Lower lobe of right lung (tissue), 2 donors: Measurements from ENCODE around the gene GSTT2. TPM values are rescaled to one million over a fixed set of nuclear protein-coding genes. Genes with fewer than 3 reads are reported as not detected.
"Not testable (repeated sequence)": the region's sequence is repeated elsewhere in the genome, so short reads cannot be mapped to it uniquely, and the experiment has no call there.

ENCODE experiments used
- ATAC-seq, 2 donors: fragments of 200-7000 bp; cut with Tn5 transposase; one replicate each; pipeline ENCODE4 v1.9.1; 2020 to 2022; ENCODE audit warnings: mild to moderate bottlenecking in 2 of 2, moderate library complexity in 2 of 2
- DNase-seq: peaks from one replicate; pipeline ENCODE4 v3.0.0-alpha.2; 2020
- H3K27ac ChIP-seq: fragments of 200-600 bp; one replicate; pipeline ENCODE4 v1.8.0; 2022
- H3K27me3 ChIP-seq: fragments of 200-600 bp; one replicate; pipeline ENCODE4 v1.8.0; 2022; ENCODE audit warnings: low read depth
- H3K36me3 ChIP-seq: fragments of 200-600 bp; one replicate; pipeline ENCODE4 v1.8.0; 2022; ENCODE audit warnings: mild to moderate bottlenecking
- H3K4me1 ChIP-seq: fragments of 200-600 bp; one replicate; pipeline ENCODE4 v1.8.0; 2022
- H3K4me3 ChIP-seq: fragments of 200-600 bp; one replicate; pipeline ENCODE4 v1.8.0; 2022; ENCODE audit warnings: mild to moderate bottlenecking
- H3K9me3 ChIP-seq: fragments of 200-600 bp; one replicate; pipeline ENCODE4 v1.8.0; 2022
- CTCF ChIP-seq: fragments of 200-600 bp; IDR thresholded peaks from one replicate; pipeline ENCODE4 v1.8.0; 2022; ENCODE audit warnings: antibody characterized with exemption, mild to moderate bottlenecking
- intact Hi-C: fragments of 100-400 bp; cut with DNase I; formaldehyde crosslinking; loops from one replicate; pipeline ENCODE4 v1.11.0; 2022
- total RNA-seq: library from RNA; stranded (reverse); fragmentation: NEBNext Ultra II Directional; extraction: Animal tissue kit (Norgen Biotek cat#: 25700); gene quantifications from one replicate; pipeline ENCODE4 v1.2.1, GENCODE V29; 2021
- donor health status: DM: no; HTN: yes; CAD: no; lungs with severe emphysema.

The GSTT2 gene
- total RNA-seq, 1 donor from 2014 or later = 3.0 TPM

- H3K27me3 ChIP-seq, H3K4me3 ChIP-seq, ATAC-seq, H3K36me3 ChIP-seq, intact Hi-C loops, H3K4me1 ChIP-seq, H3K9me3 ChIP-seq, H3K27ac ChIP-seq, DNase-seq: not testable (repeated sequence)
These were observed 13.7 kb downstream of the GSTT2 start for GRCh38 chr22:23993581-23994177.

DNA sequence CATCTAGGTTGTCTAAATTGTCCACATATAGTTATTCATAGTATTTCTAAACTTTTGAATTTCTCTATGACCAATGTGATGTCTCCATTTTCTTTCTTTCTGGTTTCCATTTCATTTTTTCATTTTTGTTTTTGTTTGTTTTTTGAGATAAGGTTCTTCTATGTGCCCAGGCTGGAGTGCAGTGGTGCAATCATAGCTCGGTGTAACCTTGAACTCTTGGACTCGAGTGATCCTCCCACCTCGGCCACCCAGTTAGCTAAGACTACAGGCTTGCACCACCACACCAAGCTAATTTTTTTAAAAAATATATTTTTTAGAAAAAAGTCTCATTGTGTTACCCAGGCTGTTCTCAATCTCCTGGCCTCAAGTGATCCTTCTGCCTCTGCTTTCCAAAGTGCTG, 17.2 kb downstream of the GSTT2 start:
- DNase-seq (no peak), ATAC-seq (no peak)
- intact Hi-C loops = no loop called here
- no peaks in the 10 kb centered on the region for H3K4me1 ChIP-seq
- H3K9me3 ChIP-seq = no peaks in the 10 kb centered on the region
- H3K27me3 ChIP-seq = no peaks in the 10 kb centered on the region
- H3K36me3 ChIP-seq = no peaks in the 10 kb centered on the region
- no peak overlapping the region for H3K4me3 ChIP-seq
- no peak overlapping the region for H3K27ac ChIP-seq
- no peak for TF ChIP-seq CTCF

DNA sequence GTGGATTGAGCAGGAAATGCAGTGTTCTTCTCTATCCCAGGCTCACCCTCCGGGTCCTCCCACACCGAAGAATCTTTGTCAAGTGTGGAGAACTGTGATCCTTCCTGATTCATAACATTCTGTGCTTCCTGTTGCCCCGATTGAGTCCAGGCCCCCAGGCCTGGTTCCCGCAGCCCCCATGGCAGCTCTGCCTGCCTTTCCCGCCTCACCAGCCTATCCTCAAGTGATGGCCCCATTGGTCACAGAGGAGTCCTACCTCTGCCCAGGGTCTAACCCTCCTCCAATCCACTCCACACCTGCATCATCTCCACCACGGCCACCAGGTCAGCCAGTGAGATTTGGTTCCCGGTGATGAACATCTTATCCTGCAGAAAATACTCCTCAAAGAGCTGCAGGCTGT, 19.8 kb downstream of the GSTT2 start:
- H3K4me3 ChIP-seq, intact Hi-C loops, H3K27ac ChIP-seq, H3K9me3 ChIP-seq, H3K4me1 ChIP-seq, H3K27me3 ChIP-seq, ATAC-seq, DNase-seq, H3K36me3 ChIP-seq: not testable (repeated sequence)

DNA sequence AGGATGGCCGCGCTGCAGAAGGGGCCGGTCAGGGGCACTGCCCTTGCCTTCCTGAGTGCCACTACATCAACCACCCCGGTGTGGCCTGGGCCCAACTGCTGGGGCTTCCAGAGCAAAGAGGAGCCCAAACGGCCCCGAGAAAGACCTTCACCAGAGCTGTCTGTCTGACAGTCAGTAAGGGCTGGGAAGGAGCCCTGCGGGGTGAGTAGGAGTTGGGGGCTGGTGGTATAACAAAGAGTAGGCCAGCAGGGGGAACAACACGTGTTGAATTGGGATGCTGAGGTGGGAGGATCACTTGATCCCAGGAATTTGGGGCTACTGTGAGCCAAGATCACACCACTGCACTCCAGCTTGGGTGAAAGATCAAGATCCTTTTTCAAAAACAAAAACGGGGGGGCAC, 21.4 kb downstream of the GSTT2 start:
- TF ChIP-seq CTCF = no peak
- H3K27ac ChIP-seq = no peak overlapping the region
- no peaks in the 10 kb centered on the region for H3K36me3 ChIP-seq
- H3K9me3 ChIP-seq = no peaks in the 10 kb centered on the region
- H3K4me1 ChIP-seq = no peaks in the 10 kb centered on the region
- ATAC-seq = no peak
- intact Hi-C loops = no loop called here
- H3K4me3 ChIP-seq = no peak overlapping the region
- no peaks in the 10 kb centered on the region for H3K27me3 ChIP-seq
- DNase-seq = no peak

- Histone ChIP-seq H3K27me3 (no peaks in the 10 kb centered on the region), H3K27ac (no peak overlapping the region), H3K4me3 (no peak overlapping the region), H3K9me3 (no peaks in the 10 kb centered on the region), H3K4me1 (no peaks in the 10 kb centered on the region), H3K36me3 (no peaks in the 10 kb centered on the region)
- no peak for TF ChIP-seq CTCF
- intact Hi-C loops = no loop called here
- ATAC-seq = no peak
- no peak for DNase-seq
These were observed 22.3 kb downstream of the GSTT2 start for GRCh38 chr22:24002272-24002671.

DNA sequence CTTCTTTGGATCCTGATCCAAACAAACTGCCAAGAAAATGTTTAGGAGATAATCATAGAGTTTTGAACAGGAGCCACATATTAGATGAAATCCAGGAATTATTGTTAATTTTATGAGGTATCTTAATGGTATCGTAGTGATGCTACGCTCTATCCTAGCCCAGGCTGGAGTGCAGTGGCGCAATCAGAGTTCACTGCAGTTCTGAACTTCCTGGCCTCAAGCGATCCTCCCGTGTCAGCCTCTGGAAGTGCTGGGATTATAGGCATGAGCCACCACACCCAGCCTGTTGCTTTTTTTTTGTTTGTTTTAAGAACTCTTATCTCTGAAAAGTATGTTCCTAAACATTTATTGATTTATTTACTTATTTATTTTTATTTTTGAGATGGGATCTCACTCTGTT, 22.9 kb downstream of the GSTT2 start:
- Histone ChIP-seq H3K27ac (no peak overlapping the region), H3K36me3 (no peaks in the 10 kb centered on the region), H3K9me3 (no peaks in the 10 kb centered on the region), H3K4me1 (no peaks in the 10 kb centered on the region), H3K4me3 (no peak overlapping the region), H3K27me3 (no peaks in the 10 kb centered on the region)
- ATAC-seq (no peak), DNase-seq (no peak)
- TF ChIP-seq CTCF = no peak
- intact Hi-C loops = no loop called here

DNA sequence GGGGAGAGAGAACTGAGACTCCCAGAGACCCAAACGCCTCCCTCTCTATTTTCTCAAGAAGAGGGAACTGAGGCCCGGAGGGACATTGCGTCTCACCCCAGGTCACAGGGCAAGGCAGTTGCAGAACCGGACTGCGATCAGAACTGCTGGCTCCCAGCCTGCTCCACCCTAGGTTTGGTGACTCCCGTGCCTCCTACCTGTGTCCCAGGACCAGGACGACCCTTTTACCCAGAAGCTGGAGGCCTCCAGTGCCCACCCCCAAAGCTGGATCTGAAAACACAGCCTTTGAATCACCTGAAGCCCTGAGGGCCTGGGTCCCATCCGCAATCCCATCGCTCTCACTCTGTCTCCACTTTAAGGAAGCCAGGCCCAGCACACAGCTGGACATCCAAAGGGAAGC, 24.0 kb downstream of the GSTT2 start:
- Histone ChIP-seq H3K27ac (no peak overlapping the region), H3K27me3 (no peaks in the 10 kb centered on the region), H3K9me3 (no peaks in the 10 kb centered on the region), H3K4me1 (no peaks in the 10 kb centered on the region), H3K4me3 (no peak overlapping the region), H3K36me3 (no peaks in the 10 kb centered on the region)
- no peak for DNase-seq
- ATAC-seq = no peak
- no peak for TF ChIP-seq CTCF
- intact Hi-C loops = no loop called here
